ENCODE measurements around the gene FAM124A. TPM values are rescaled to one million over a fixed set of nuclear protein-coding genes. Genes with fewer than 3 reads are reported as not detected.

The FAM124A gene
- total RNA-seq, 4 donors from 2014 or later = 0.35 to 3.2 (median 1.5) TPM

DNA sequence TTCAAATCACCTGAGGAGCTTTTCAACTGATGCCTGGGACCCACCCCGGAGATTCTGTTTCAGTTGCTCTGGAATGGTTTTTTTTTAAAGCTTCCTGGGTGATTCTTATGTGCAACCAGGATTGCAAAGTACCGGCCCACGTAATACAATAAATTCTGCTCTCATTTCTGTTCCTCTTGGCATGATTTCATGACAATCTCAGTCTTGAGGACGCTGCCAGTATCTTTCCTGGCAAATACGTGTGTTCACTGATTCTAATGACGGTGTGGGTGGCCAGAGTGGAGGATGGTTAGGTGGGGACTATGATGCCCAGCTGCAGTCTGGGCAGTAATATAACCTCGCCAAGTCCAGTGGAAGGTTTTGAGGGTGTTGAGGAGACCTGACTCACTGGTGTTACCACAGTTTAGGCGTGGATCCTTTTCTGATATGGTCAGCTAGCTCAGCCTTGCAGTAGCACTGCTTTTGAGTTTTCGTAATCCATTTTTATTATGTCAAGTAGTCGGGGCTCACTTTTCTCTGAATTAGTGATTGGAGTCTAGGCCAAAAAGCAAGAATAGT lies 49.4 kb downstream of the FAM124A start:
- Histone ChIP-seq H3K36me3 (no peaks in the 10 kb centered on the region), H3K27me3 (no peaks in the 10 kb centered on the region), H3K27ac (no peak overlapping the region), H3K4me3 (no peak overlapping the region), H3K4me1 (no peaks in the 10 kb centered on the region), H3K9me3 (no peaks in the 10 kb centered on the region)
- no peak for DNase-seq
- no peak for TF ChIP-seq POLR2A (IDR thresholded peaks at IDR 0.05)
- TF ChIP-seq, protein P1, sequence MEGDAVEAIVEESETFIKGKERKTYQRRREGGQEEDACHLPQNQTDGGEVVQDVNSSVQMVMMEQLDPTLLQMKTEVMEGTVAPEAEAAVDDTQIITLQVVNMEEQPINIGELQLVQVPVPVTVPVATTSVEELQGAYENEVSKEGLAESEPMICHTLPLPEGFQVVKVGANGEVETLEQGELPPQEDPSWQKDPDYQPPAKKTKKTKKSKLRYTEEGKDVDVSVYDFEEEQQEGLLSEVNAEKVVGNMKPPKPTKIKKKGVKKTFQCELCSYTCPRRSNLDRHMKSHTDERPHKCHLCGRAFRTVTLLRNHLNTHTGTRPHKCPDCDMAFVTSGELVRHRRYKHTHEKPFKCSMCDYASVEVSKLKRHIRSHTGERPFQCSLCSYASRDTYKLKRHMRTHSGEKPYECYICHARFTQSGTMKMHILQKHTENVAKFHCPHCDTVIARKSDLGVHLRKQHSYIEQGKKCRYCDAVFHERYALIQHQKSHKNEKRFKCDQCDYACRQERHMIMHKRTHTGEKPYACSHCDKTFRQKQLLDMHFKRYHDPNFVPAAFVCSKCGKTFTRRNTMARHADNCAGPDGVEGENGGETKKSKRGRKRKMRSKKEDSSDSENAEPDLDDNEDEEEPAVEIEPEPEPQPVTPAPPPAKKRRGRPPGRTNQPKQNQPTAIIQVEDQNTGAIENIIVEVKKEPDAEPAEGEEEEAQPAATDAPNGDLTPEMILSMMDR (IDR thresholded peaks at IDR 0.05) = no peak

DNA sequence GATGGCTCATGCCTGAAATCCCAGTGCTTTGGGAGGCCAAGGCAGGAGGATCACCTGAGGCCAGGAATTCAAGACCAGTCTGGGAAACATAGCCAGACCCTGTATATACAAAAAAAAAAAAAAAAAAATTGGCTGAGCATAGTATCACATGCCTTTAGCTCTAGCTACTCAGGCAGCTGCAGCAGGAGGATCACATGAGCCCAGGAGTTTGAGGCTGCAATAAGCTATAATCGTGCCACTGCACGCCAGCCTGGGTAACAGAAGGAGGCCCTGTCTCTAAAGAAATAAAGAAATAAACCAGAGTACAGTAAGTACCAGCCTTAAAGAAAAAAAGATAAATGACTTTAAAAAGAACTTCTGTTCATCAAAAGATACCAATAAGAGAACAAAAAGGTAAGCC lies 52.9 kb downstream of the FAM124A start:
- no peak for DNase-seq
- no peaks in the 10 kb centered on the region for H3K9me3 ChIP-seq
- TF ChIP-seq, protein P1 (IDR thresholded peaks at IDR 0.05) = no peak
- no peak for TF ChIP-seq POLR2A (IDR thresholded peaks at IDR 0.05)
- no peaks in the 10 kb centered on the region for H3K4me1 ChIP-seq
- no peaks in the 10 kb centered on the region for H3K36me3 ChIP-seq
- no peaks in the 10 kb centered on the region for H3K27me3 ChIP-seq
- no peak overlapping the region for H3K4me3 ChIP-seq
- no peak overlapping the region for H3K27ac ChIP-seq

DNA sequence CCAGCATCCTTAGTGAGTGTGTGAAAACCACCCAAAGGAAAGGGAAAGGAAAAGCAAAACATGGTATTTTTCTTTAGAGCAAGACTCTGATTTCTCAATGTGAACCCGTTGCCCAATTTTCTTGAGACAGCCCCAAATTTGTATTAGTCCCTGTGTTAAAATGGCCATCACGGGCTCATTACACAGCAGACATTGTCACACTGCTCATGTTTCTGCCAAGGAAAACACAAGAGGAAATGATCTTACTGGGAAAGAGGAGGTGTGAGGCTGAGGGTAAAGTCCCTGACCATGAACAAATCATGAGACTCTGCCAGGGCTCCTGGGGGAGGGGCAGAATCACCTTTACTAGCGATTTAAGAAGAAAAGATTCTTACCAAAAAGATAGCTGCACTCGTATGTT lies 54.4 kb downstream of the FAM124A start:
- no peaks in the 10 kb centered on the region for H3K4me1 ChIP-seq
- no peaks in the 10 kb centered on the region for H3K9me3 ChIP-seq
- H3K4me3 ChIP-seq = no peak overlapping the region
- no peaks in the 10 kb centered on the region for H3K27me3 ChIP-seq
- DNase-seq = no peak
- H3K27ac ChIP-seq = no peak overlapping the region
- no peak for TF ChIP-seq POLR2A (IDR thresholded peaks at IDR 0.05)
- TF ChIP-seq, protein P1 (IDR thresholded peaks at IDR 0.05) = no peak
- no peaks in the 10 kb centered on the region for H3K36me3 ChIP-seq

DNA sequence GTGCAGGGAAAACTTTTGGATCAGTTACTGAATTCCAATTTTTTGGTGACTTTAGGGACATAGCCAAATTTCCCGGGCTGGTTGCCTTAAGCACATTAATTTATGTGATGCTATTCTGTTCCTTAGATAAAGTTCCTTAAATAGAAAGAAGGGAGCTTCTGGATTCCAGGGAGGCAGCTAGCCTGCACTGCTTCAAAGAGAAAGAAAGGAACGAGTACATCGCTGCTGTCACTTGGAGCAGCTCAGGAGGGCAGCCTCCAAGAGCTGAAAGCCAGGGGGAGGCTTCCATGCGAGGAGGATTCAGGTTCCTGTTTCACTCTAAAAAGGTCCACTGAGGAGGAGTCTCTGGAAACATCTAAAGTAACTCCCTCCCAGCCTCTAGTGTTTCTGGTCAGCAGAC lies 55.7 kb downstream of the FAM124A start:
- DNase-seq = no peak
- Histone ChIP-seq H3K9me3 (no peaks in the 10 kb centered on the region), H3K4me1 (no peaks in the 10 kb centered on the region), H3K4me3 (no peak overlapping the region), H3K27me3 (no peaks in the 10 kb centered on the region), H3K36me3 (no peaks in the 10 kb centered on the region), H3K27ac (peak overlapping the region in 1 of 4 donors; percentile 4)
- TF ChIP-seq, protein P1 (IDR thresholded peaks at IDR 0.05) = no peak
- TF ChIP-seq POLR2A (IDR thresholded peaks at IDR 0.05) = no peak

DNA sequence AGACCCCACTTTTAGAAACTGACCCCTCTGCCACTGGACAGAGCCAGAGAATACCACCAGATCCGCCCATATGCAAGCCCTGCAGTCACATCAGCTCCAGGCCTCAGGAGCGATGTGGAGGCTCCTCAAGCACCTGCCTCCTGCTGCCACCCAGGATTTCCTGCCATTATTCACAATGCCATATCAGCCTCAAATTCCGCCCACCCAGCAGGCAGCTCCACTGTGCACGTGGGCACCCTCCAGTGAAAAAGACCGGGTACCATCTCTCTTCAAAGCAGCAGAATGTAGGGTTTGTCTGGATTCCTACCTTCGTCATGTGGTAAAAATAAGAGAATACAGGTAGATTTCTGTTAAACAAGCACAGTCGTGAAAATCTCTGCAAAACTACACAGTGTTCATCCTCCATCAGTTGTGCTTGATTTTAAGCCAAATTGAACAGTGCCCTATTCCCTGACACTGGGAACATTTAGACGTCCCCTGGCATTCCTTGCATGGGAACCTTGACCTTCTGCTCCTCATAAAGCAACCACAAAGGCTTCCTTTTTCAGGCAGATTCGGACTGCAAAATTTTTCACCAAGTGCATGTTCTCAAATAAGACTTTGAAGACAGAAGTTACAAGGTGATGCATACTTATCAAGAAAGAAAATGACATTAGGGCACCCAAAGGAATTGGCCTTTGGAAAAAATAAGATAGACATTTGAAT lies 56.4 kb downstream of the FAM124A start:
- DNase-seq = no peak
- Histone ChIP-seq H3K27ac (no peak overlapping the region), H3K27me3 (no peaks in the 10 kb centered on the region), H3K4me3 (no peak overlapping the region), H3K9me3 (no peaks in the 10 kb centered on the region), H3K4me1 (no peaks in the 10 kb centered on the region), H3K36me3 (no peaks in the 10 kb centered on the region)
- no peak for TF ChIP-seq POLR2A (IDR thresholded peaks at IDR 0.05)
- TF ChIP-seq, protein P1 (IDR thresholded peaks at IDR 0.05) = no peak
